Measurements from ENCODE around the gene LRRC8E. TPM values are rescaled to one million over a fixed set of nuclear protein-coding genes. Genes with fewer than 3 reads are reported as not detected.

Gene LRRC8E
- total and polyA plus RNA-seq, 10 of the 15 experiments (the other 5 are each of a cell fraction or from before 2014, with no cell fraction given): 0.04 to 0.32 (median 0.25) TPM; not detected in 7

- TF ChIP-seq JUND (IDR thresholded peaks at IDR 0.05; ENCODE audit: low read depth, low read length) (no peak), PRDM15 (CRISPR knock-in tag; IDR thresholded peaks at IDR 0.05) (no peak), TCF7 (IDR thresholded peaks at IDR 0.05; ENCODE audit: borderline replicate concordance) (no peak), ZNF24 (IDR thresholded peaks at IDR 0.05) (no peak), MTA2 (IDR thresholded peaks at IDR 0.05; ENCODE audit: low read depth) (no peak), EED (IDR thresholded peaks at IDR 0.05; ENCODE audit: low read depth) (no peak), TAF1 (IDR thresholded peaks at IDR 0.05; ENCODE audit: borderline replicate concordance, low read depth, low read length) (no peak), USF2 (IDR thresholded peaks at IDR 0.05; ENCODE audit: borderline replicate concordance, low read depth, low read length) (no peak), CREM (IDR thresholded peaks at IDR 0.05; ENCODE audit: low read depth) (no peak), CEBPB (IDR thresholded peaks at IDR 0.05; ENCODE audit: borderline replicate concordance in 1 of 2, low read depth in 2 of 2, low read length in 2 of 2) (no peak), ZBTB33 (IDR thresholded peaks at IDR 0.05) (no peak), BACH1 (IDR thresholded peaks at IDR 0.05; ENCODE audit: borderline replicate concordance) (no peak)
Observed at GRCh38 chr19:7856679-7857663, 31.3 kb upstream of the LRRC8E start (continued).
